ENCODE results near the gene TBX18.

GRCh38 chr6:84731901-84732300 is 32.5 kb downstream of the TBX18 start:
- TF ChIP-seq POLR2A (IDR thresholded peaks at IDR 0.05) (no peak), CTCF (IDR thresholded peaks at IDR 0.05) (no peak)

All from uterus (tissue), 2 donors.